Keratinocyte (primary cell): ENCODE results near the gene PRRX1. TPM values are rescaled to one million over a fixed set of nuclear protein-coding genes. Genes with fewer than 3 reads are reported as not detected.

ENCODE experiments used
- DNase-seq: peaks from one replicate; pipeline ENCODE4 v3.0.0-alpha.2; 2011; ENCODE audit warnings: low read depth, missing footprints, low spot score
- FAIRE-seq: peaks from 2 replicates; lab custom pipeline; 2011; peaks lifted over from hg19 to GRCh38; lab: Jason Lieb, UNC
- H2AFZ ChIP-seq: 2 replicates; pipeline ENCODE4 v1.6.0; 2012; ENCODE audit warnings: low read length, control low read depth, inconsistent platforms; ENCODE audit not compliant: control insufficient read depth
- H3K27ac ChIP-seq: 2 replicates; pipeline ENCODE4 v1.5.1; 2011; ENCODE audit warnings: low read length; ENCODE audit not compliant: control insufficient read depth, insufficient read depth
- H3K27me3 ChIP-seq: 3 replicates; pipeline ENCODE4 v1.6.0; 2011; ENCODE audit warnings: low read length; ENCODE audit not compliant: control insufficient read depth, insufficient read depth; ENCODE audit errors: extremely low read depth
- H3K36me3 ChIP-seq, 2 experiments: 2 replicates in 1 of 2; 3 replicates in 1 of 2; pipeline ENCODE4 v1.5.1; 2011; ENCODE audit warnings: low read length in 2 of 2, mild to moderate bottlenecking in 1 of 2; ENCODE audit not compliant: control insufficient read depth in 2 of 2, insufficient read depth in 2 of 2; ENCODE audit errors: extremely low read depth in 1 of 2
- H3K4me1 ChIP-seq: 3 replicates; pipeline ENCODE4 v1.5.1; 2011; ENCODE audit warnings: low read length; ENCODE audit not compliant: control insufficient read depth, insufficient read depth; ENCODE audit errors: extremely low read depth
- H3K4me2 ChIP-seq: 3 replicates; pipeline ENCODE4 v1.6.0; 2011; ENCODE audit warnings: low read depth, low read length; ENCODE audit not compliant: control insufficient read depth, insufficient read depth; ENCODE audit errors: extremely low read depth
- H3K4me3 ChIP-seq, 3 experiments: fragments of 200-600 bp in 1 of 3; sonication (generic) in 1 of 3; 2 replicates in 2 of 3; 3 replicates in 1 of 3; pipeline ENCODE4 v1.5.1; 2011 to 2016; ENCODE audit warnings: low read length in 3 of 3, mild to moderate bottlenecking in 3 of 3, control low read depth in 2 of 3, inconsistent platforms in 1 of 3, low read depth in 1 of 3, mixed read lengths in 1 of 3, mixed run types in 1 of 3, moderate library complexity in 1 of 3; ENCODE audit not compliant: control insufficient read depth in 2 of 3, insufficient read depth in 2 of 3; ENCODE audit errors: extremely low read depth in 1 of 3
- H3K79me2 ChIP-seq: 2 replicates; pipeline ENCODE4 v1.6.0; 2012; ENCODE audit warnings: low read length; ENCODE audit not compliant: control insufficient read depth, insufficient read depth
- H3K9ac ChIP-seq: 3 replicates; pipeline ENCODE4 v1.6.0; 2011; ENCODE audit warnings: low read length; ENCODE audit not compliant: control insufficient read depth, insufficient read depth; ENCODE audit errors: extremely low read depth
- H3K9me1 ChIP-seq: 3 replicates; pipeline ENCODE4 v1.6.0; 2011; ENCODE audit warnings: low read length; ENCODE audit not compliant: control insufficient read depth, insufficient read depth; ENCODE audit errors: extremely low read depth
- H3K9me3 ChIP-seq: 2 replicates; pipeline ENCODE4 v1.5.1; 2012; ENCODE audit warnings: low read depth, low read length; ENCODE audit not compliant: control insufficient read depth
- H4K20me1 ChIP-seq: 3 replicates; pipeline ENCODE4 v1.6.0; 2011; ENCODE audit warnings: low read length; ENCODE audit not compliant: control insufficient read depth, insufficient read depth; ENCODE audit errors: extremely low read depth
- CTCF ChIP-seq, 3 experiments: IDR thresholded peaks in 1 of 3; conservative IDR thresholded peaks in 1 of 3; optimal IDR thresholded peaks in 1 of 3; 2 replicates in 2 of 3; 3 replicates in 1 of 3; pipeline versions ENCODE3 to v1.5.1; 2011; ENCODE audit warnings: low read length in 3 of 3, mild to moderate bottlenecking in 3 of 3, moderate library complexity in 2 of 3, control low read depth in 1 of 3, inconsistent platforms in 1 of 3; ENCODE audit not compliant: insufficient read depth in 2 of 3; ENCODE audit errors: extremely low read depth in 1 of 3
- EZH2 ChIP-seq: IDR thresholded peaks from one replicate; pipeline ENCODE4 v1.6.1; 2012; ENCODE audit warnings: inconsistent platforms, mild to moderate bottlenecking, low read length, moderate library complexity
- dilution Hi-C: fragments of 300-500 bp; cut with MboI; formaldehyde crosslinking; loops from one replicate; pipeline ENCODE4 v1.7.0; 2020; ENCODE audit warnings: low sequenced_read_pairs; ENCODE audit not compliant: extremely low pct_ligation_motif_present
- polyA plus RNA-seq, 5 experiments: library from polyadenylated mRNA; depleted of rRNA in 3 of 5; stranded (reverse) in 3 of 5; stranded (forward) in 1 of 5; unstranded in 1 of 5; fragments of >200 nt; gene quantifications; 1 replicate in 1 of 5; 2 replicates in 3 of 5; 3 replicates in 1 of 5; pipeline versions ENCODE4 v1.2.1 to v1.2.3, GENCODE V29; 2011 to 2012; ENCODE audit warnings: missing spikeins in 2 of 5, low read depth in 1 of 5, low replicate concordance in 1 of 5

PRRX1 gene
- polyA plus RNA-seq, 1 donor (not counting 4 experiments of a cell fraction or from before 2014, with no cell fraction given), result not detected

- Histone ChIP-seq H3K4me1 (no peaks in the 10 kb centered on the region), H4K20me1 (no peaks in the 10 kb centered on the region), H3K9me1 (no peaks in the 10 kb centered on the region), H3K4me2 (no peak overlapping the region), H3K27ac (no peak overlapping the region), H3K9me3 (no peaks in the 10 kb centered on the region), H3K79me2 (no peaks in the 10 kb centered on the region), H3K4me3 (no peak overlapping the region), H3K36me3 (no peaks in the 10 kb centered on the region), H3K27me3 (no peaks in the 10 kb centered on the region), H3K9ac (no peak overlapping the region), H2AFZ (no peak overlapping the region)
- TF ChIP-seq CTCF (optimal IDR thresholded peaks at IDR 0.05 in 1 of 3, IDR thresholded peaks at IDR 0.05 in 1 of 3, conservative IDR thresholded peaks at IDR 0.05 in 1 of 3; ENCODE audit: extremely low read depth in 1 of 3, insufficient read depth in 2 of 3, low read length in 3 of 3) (no peak), EZH2 (no peak)
- DNase-seq, result no peak
- FAIRE-seq, result no peak
- dilution Hi-C loops, result no loop called here
These were observed 29.6 kb upstream of the PRRX1 start for GRCh38 chr1:170634293-170634692.

- Histone ChIP-seq H3K27ac (no peak overlapping the region), H3K4me2 (no peak overlapping the region), H3K27me3 (no peaks in the 10 kb centered on the region), H3K36me3 (no peaks in the 10 kb centered on the region), H3K4me1 (no peaks in the 10 kb centered on the region), H3K9ac (no peak overlapping the region), H2AFZ (no peak overlapping the region), H3K4me3 (no peak overlapping the region), H3K9me3 (no peaks in the 10 kb centered on the region), H4K20me1 (no peaks in the 10 kb centered on the region), H3K79me2 (no peaks in the 10 kb centered on the region), H3K9me1 (no peaks in the 10 kb centered on the region)
- dilution Hi-C loops, result no loop called here
- FAIRE-seq, result peak; percentile 32
- DNase-seq, result no peak
- TF ChIP-seq CTCF (optimal IDR thresholded peaks at IDR 0.05 in 1 of 3, IDR thresholded peaks at IDR 0.05 in 1 of 3, conservative IDR thresholded peaks at IDR 0.05 in 1 of 3; ENCODE audit: extremely low read depth in 1 of 3, insufficient read depth in 2 of 3, low read length in 3 of 3) (no peak), EZH2 (no peak)
These were observed 29.0 kb upstream of the PRRX1 start for GRCh38 chr1:170634824-170635410.
